Stomach (tissue), 19 donors: ENCODE results near the gene COX17. TPM values are rescaled to one million over a fixed set of nuclear protein-coding genes. Genes with fewer than 3 reads are reported as not detected.
A peak's percentile ranks its signal among the peaks of the same experiment; 100 is the strongest.

Source experiments
- DNase-seq, 2 donors: peaks; one replicate each; pipeline versions ENCODE4 v3.0.0 to v3.0.0-alpha.2; 2013 to 2019
- H3K27ac ChIP-seq, 5 donors: fragments of 200-600 bp in 4 of 5; sonication (generic) in 4 of 5; one replicate each; pipeline ENCODE4 v1.5.1; 2013 to 2019; ENCODE audit warnings: mild to moderate bottlenecking in 1 of 5, moderate library complexity in 1 of 5
- H3K27me3 ChIP-seq, 3 donors: fragments of 200-600 bp; sonication (generic); one replicate each; pipeline ENCODE4 v1.5.1; 2017 to 2019; ENCODE audit warnings: mixed run types in 1 of 3
- H3K36me3 ChIP-seq, 4 donors: fragments of 200-600 bp; sonication (generic); 1 replicate in 3 of 4; 2 replicates in 1 of 4; pipeline ENCODE4 v1.5.1; 2016 to 2019
- H3K4me1 ChIP-seq, 4 donors: fragments of 200-600 bp; sonication (generic); one replicate each; pipeline ENCODE4 v1.5.1; 2016 to 2019
- H3K4me3 ChIP-seq, 4 donors: fragments of 200-600 bp; sonication (generic) in 3 of 4; one replicate each; pipeline ENCODE4 v1.5.1; 2016 to 2019; ENCODE audit warnings: mild to moderate bottlenecking in 1 of 4
- H3K9me3 ChIP-seq, 4 donors: fragments of 200-600 bp; sonication (generic); one replicate each; pipeline ENCODE4 v1.5.1; 2016 to 2019
- EP300 ChIP-seq: sonication (generic); formaldehyde crosslinking; IDR thresholded peaks from one replicate; pipeline ENCODE4 v1.6.1; 2017; ENCODE audit warnings: antibody characterized with exemption
- POLR2A ChIP-seq, 4 donors: fragments of 450-650 bp; IDR thresholded peaks; one replicate each; pipeline ENCODE4 v1.6.1; 2016; ENCODE audit warnings: antibody characterized with exemption in 4 of 4, control low read depth in 2 of 4, mild to moderate bottlenecking in 1 of 4, moderate library complexity in 1 of 4
- POLR2AphosphoS5 ChIP-seq, 3 donors: sonication (generic); formaldehyde crosslinking; IDR thresholded peaks; one replicate each; pipeline ENCODE4 v1.6.1; 2016; ENCODE audit warnings: antibody characterized with exemption in 3 of 3
- WGBS, 5 donors: extraction: QIAGEN DNeasy Blood & Tissue Kit in 3 of 5; methylation state at CpG; one replicate each; pipeline versions ENCODE4 v1.1.5 to v1.1.7; 2013 to 2018; 5-methylcytosine and 5-hydroxymethylcytosine counted together
- intact Hi-C: fragments of 100-400 bp; cut with DNase I; formaldehyde crosslinking; loops from one replicate; pipeline ENCODE4 v1.15.1; 2023; ENCODE audit warnings: low total_unique reads
- long read RNA-seq, 10 donors: transcript quantifications; one replicate each; lab custom pipeline, GENCODE V29; 2026
- polyA plus RNA-seq, 3 donors: library from polyadenylated mRNA; stranded (reverse); fragments of 200-250 nt; gene quantifications; one replicate each; pipeline ENCODE4 v1.2.3, GENCODE V29; 2013
- total RNA-seq, 5 donors: library from RNA; depleted of rRNA; stranded (reverse); fragments of >200 nt; gene quantifications; one replicate each; pipeline versions ENCODE4 v1.1.0 to v1.2.3, GENCODE V29; 2014 to 2016
- TF ChIP-seq, protein P1 (sequence below), 7 experiments: fragments of 450-650 bp in 4 of 7; fragments of 200-600 bp in 3 of 7; sonication (generic) in 3 of 7; IDR thresholded peaks; one replicate each; pipeline ENCODE4 v1.5.1; 2016 to 2019; ENCODE audit warnings: antibody characterized with exemption in 7 of 7, control low read depth in 2 of 7, mild to moderate bottlenecking in 1 of 7
- donor health status: healthy with polysubstance abuse.
- donor health status: Bipolar disorder and iron deficiency.
- donor health status: healthy.

Gene COX17, protein sequence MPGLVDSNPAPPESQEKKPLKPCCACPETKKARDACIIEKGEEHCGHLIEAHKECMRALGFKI
- total RNA-seq (10 to 100 TPM; 28.6 to 65.9 (median 32.5) TPM), polyA plus RNA-seq (100 to 1,000 TPM; 164 to 184 (median 179) TPM)
- long read RNA-seq, donor 1, transcript COX17-201 (3 exons, 684 nt): major isoform, 17 of 19 reads
- long read RNA-seq, donor 1, partial matches to known transcripts: 0 of 19 reads
- long read RNA-seq, donor 1, other reads (novel, unspliced or antisense): 0 of 19 reads
- long read RNA-seq, donor 2, transcript COX17-201 (3 exons, 684 nt): major isoform, 36 of 37 reads
- long read RNA-seq, donor 2, partial matches to known transcripts: 0 of 37 reads
- long read RNA-seq, donor 2, other reads (novel, unspliced or antisense): 0 of 37 reads
- long read RNA-seq, donor 3, transcript COX17-201 (3 exons, 684 nt): major isoform, 26 of 26 reads
- long read RNA-seq, donor 3, partial matches to known transcripts: 0 of 26 reads
- long read RNA-seq, donor 3, other reads (novel, unspliced or antisense): 0 of 26 reads
- long read RNA-seq, donor 4, transcript COX17-201 (3 exons, 684 nt): major isoform, 5 of 5 reads
- long read RNA-seq, donor 4, partial matches to known transcripts: 0 of 5 reads
- long read RNA-seq, donor 4, other reads (novel, unspliced or antisense): 0 of 5 reads
- long read RNA-seq, donor 5, transcript COX17-201 (3 exons, 684 nt): major isoform, 41 of 47 reads
- long read RNA-seq, donor 5, partial matches to known transcripts: 0 of 47 reads
- long read RNA-seq, donor 5, other reads (novel, unspliced or antisense): 6 of 47 reads
- long read RNA-seq, donor 6: 0 reads
- long read RNA-seq, donor 7, transcript COX17-201 (3 exons, 684 nt): major isoform, 58 of 67 reads
- long read RNA-seq, donor 7, partial matches to known transcripts: 0 of 67 reads
- long read RNA-seq, donor 7, other reads (novel, unspliced or antisense): 7 of 67 reads
- long read RNA-seq, donor 8, transcript COX17-201 (3 exons, 684 nt): major isoform, 44 of 45 reads
- long read RNA-seq, donor 8, partial matches to known transcripts: 0 of 45 reads
- long read RNA-seq, donor 8, other reads (novel, unspliced or antisense): 0 of 45 reads
- long read RNA-seq, donor 9, transcript COX17-207 (2 exons, 565 nt): minor isoform, 5 of 45 reads
- long read RNA-seq, donor 9, transcript COX17-201 (3 exons, 684 nt): major isoform, 39 of 45 reads
- long read RNA-seq, donor 9, partial matches to known transcripts: 0 of 45 reads
- long read RNA-seq, donor 9, other reads (novel, unspliced or antisense): 0 of 45 reads
- long read RNA-seq, donor 10, transcript COX17-201 (3 exons, 684 nt): major isoform, 30 of 30 reads
- long read RNA-seq, donor 10, partial matches to known transcripts: 0 of 30 reads
- long read RNA-seq, donor 10, other reads (novel, unspliced or antisense): 0 of 30 reads

DNA sequence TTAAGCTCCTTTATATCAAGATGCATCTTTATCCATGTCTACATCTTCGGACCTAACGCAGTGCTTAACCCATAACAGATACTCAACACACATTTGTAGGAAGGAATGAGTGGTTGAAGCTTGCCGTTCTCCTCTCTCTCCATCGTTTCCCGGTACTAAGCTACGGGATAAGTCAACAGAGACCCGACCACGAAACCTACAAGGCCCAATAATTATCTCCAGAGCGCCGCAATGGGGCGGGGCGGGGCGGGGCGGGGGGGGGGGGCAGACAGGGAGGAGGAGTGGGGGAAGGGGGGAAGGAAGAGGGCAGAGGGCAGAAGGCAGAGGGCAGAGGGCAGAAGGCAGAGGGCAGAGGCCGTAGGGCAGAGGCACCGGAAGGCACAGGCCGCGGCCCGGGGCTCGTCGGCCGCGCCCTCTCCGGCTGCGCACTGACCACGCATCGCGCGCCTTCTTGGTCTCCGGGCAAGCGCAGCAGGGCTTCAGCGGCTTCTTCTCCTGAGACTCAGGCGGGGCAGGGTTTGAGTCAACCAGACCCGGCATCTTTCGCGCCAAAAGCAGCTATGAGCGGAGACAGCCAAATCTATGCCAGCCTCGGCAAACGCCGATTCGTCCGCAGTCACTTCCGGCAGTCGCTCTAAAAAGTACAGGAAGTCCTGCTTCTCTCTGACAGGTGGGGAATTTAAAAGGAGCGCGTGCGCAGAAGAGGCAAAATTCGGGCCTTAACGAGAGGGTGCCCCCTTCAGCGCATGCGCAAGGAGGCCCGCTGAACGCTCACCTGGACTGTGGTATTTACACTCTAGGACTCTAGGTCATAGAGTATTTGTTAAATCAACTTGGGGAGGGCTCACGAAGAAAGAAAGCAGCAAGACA, at the start of gene COX17:
COX17 (minus strand) TSS at position 636 of the 870 bp plus-strand sequence; CDS start at position 540, 96 bp downstream.
- peak within 1 kb of the TSS; percentile 91 to 97 (median 95) for H3K27ac ChIP-seq
- intact Hi-C loops: no loop called here
- WGBS, 5 donors: 0 to 1% (median 0%) methylated on average over 46 to 54 of the region's 54 CpGs
- H3K4me1 ChIP-seq: peaks cover 17 to 28% (median 22%) of the 10 kb centered on the region in 4 donors
- TF ChIP-seq POLR2AphosphoS5 (IDR thresholded peaks at IDR 0.05) (peak; percentile 71 to 94 (median 82)), EP300 (no peak), POLR2A (IDR thresholded peaks at IDR 0.05) (peak in 2 of 4 donors; percentile 27 to 33)
- TF ChIP-seq, protein P1, sequence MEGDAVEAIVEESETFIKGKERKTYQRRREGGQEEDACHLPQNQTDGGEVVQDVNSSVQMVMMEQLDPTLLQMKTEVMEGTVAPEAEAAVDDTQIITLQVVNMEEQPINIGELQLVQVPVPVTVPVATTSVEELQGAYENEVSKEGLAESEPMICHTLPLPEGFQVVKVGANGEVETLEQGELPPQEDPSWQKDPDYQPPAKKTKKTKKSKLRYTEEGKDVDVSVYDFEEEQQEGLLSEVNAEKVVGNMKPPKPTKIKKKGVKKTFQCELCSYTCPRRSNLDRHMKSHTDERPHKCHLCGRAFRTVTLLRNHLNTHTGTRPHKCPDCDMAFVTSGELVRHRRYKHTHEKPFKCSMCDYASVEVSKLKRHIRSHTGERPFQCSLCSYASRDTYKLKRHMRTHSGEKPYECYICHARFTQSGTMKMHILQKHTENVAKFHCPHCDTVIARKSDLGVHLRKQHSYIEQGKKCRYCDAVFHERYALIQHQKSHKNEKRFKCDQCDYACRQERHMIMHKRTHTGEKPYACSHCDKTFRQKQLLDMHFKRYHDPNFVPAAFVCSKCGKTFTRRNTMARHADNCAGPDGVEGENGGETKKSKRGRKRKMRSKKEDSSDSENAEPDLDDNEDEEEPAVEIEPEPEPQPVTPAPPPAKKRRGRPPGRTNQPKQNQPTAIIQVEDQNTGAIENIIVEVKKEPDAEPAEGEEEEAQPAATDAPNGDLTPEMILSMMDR (IDR thresholded peaks at IDR 0.05): peak in 1 of 7 experiments; percentile 37
- H3K4me3 ChIP-seq: peak within 1 kb of the TSS; percentile 61 to 74 (median 70)
- peak; percentile 98 for DNase-seq
- H3K9me3 ChIP-seq: no peaks in the 10 kb centered on the region
- H3K36me3 ChIP-seq: peaks cover 16 to 32% (median 27%) of the 10 kb centered on the region in 4 donors
- H3K27me3 ChIP-seq: no peaks in the 10 kb centered on the region

DNA sequence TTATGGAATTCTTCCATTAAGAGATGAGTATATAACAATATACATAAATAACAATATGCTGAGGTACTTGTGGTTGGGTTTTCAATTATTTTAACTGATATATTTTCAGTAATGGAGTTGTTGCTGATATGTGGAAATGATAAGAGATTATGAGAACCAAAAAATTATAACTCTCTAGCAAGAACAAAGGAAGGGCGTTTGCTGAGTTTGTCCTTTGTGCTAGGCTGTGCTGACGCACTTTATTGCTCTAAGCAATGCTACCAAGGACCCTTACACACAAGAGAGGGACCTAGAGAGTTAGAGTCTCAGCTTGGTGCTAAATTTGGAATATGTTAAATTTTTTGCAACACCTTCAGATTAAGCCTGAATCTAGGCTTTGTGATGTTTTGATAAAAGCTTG, 49.7 kb upstream of the COX17 start:
- no peaks in the 10 kb centered on the region for H3K27me3 ChIP-seq
- H3K4me1 ChIP-seq: no peaks in the 10 kb centered on the region
- WGBS, 5 donors: 66 to 85% (median 75%) methylated on average over 2 of the region's 2 CpGs
- no peaks in the 10 kb centered on the region for H3K9me3 ChIP-seq
- no peak overlapping the region for H3K27ac ChIP-seq
- no peak for DNase-seq
- peaks cover 0 to 51% (median 11%) of the 10 kb centered on the region in 4 donors for H3K36me3 ChIP-seq
- intact Hi-C loops: no loop called here
- H3K4me3 ChIP-seq: no peak overlapping the region
- TF ChIP-seq POLR2A (IDR thresholded peaks at IDR 0.05) (no peak), EP300 (no peak), POLR2AphosphoS5 (IDR thresholded peaks at IDR 0.05) (no peak)
- TF ChIP-seq, protein P1 (IDR thresholded peaks at IDR 0.05): no peak

DNA sequence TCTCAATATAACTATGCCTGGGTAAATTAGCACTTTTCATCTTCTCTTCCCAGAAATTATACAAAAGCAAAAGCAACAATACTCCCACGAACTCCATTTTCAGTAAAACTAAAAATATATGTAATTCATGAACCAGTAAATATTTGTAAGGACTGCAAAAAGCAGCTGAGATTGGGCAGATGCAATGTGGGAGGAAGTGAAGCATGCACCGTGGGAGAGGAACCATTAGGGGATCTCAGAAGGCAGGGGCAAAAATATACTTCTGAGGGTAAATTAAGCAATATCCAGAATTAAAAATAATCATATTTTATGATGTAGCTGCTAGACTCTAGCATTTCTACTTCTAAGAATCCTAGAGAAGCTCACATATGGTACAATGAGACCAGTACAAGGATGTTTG, 45.8 kb upstream of the COX17 start:
- no peak for DNase-seq
- H3K4me1 ChIP-seq: no peaks in the 10 kb centered on the region
- H3K4me3 ChIP-seq: no peak overlapping the region
- no peak overlapping the region for H3K27ac ChIP-seq
- TF ChIP-seq POLR2A (IDR thresholded peaks at IDR 0.05) (no peak), POLR2AphosphoS5 (IDR thresholded peaks at IDR 0.05) (no peak), EP300 (no peak)
- TF ChIP-seq, protein P1 (IDR thresholded peaks at IDR 0.05): no peak
- 42 to 68% (median 57%) methylated on average over 2 of the region's 2 CpGs for WGBS, 5 donors
- H3K36me3 ChIP-seq: peaks cover 0 to 34% (median 6%) of the 10 kb centered on the region in 4 donors
- intact Hi-C loops: no loop called here
- H3K27me3 ChIP-seq: no peaks in the 10 kb centered on the region
- H3K9me3 ChIP-seq: no peaks in the 10 kb centered on the region
